Gastroesophageal sphincter (tissue), 4 donors: Measurements from ENCODE around the gene SPOCD1. TPM values are rescaled to one million over a fixed set of nuclear protein-coding genes. Genes with fewer than 3 reads are reported as not detected.
A peak's percentile ranks its signal among the peaks of the same experiment; 100 is the strongest.

Experiments used
- ATAC-seq: fragments of 150-250 bp; one replicate; pipeline ENCODE4 v1.9.1; 2016; ENCODE audit warnings: mild to moderate bottlenecking, moderate library complexity
- H3K27ac ChIP-seq, 4 donors: fragments of 200-600 bp; sonication (generic) in 3 of 4; 1 replicate in 3 of 4; 2 replicates in 1 of 4; pipeline ENCODE4 v1.5.1; 2016 to 2019
- H3K27me3 ChIP-seq: fragments of 200-600 bp; sonication (generic); one replicate; pipeline ENCODE4 v1.5.1; 2019
- H3K36me3 ChIP-seq, 2 donors: fragments of 200-600 bp; sonication (generic); one replicate each; pipeline ENCODE4 v1.5.1; 2019; ENCODE audit warnings: control low read depth in 1 of 2
- H3K4me1 ChIP-seq, 3 donors: fragments of 200-600 bp; sonication (generic); 1 replicate in 2 of 3; 2 replicates in 1 of 3; pipeline ENCODE4 v1.5.1; 2016 to 2019; ENCODE audit warnings: control low read depth in 2 of 3
- H3K4me3 ChIP-seq, 2 donors: fragments of 200-600 bp; sonication (generic); one replicate each; pipeline ENCODE4 v1.5.1; 2019; ENCODE audit warnings: mild to moderate bottlenecking in 1 of 2, moderate library complexity in 1 of 2
- H3K9me3 ChIP-seq, 3 donors: fragments of 200-600 bp; sonication (generic); one replicate each; pipeline ENCODE4 v1.5.1; 2017 to 2019; ENCODE audit warnings: control low read depth in 2 of 3
- EP300 ChIP-seq: sonication (generic); formaldehyde crosslinking; IDR thresholded peaks from one replicate; pipeline ENCODE4 v1.6.1; 2017; ENCODE audit warnings: antibody characterized with exemption, mild to moderate bottlenecking
- POLR2A ChIP-seq, 2 donors: fragments of 450-650 bp; IDR thresholded peaks; one replicate each; pipeline ENCODE4 v1.6.1; 2017; ENCODE audit warnings: antibody characterized with exemption in 2 of 2, mild to moderate bottlenecking in 2 of 2, moderate library complexity in 1 of 2
- POLR2AphosphoS5 ChIP-seq: sonication (generic); formaldehyde crosslinking; IDR thresholded peaks from one replicate; pipeline ENCODE4 v1.6.1; 2017; ENCODE audit warnings: antibody characterized with exemption
- WGBS, 2 donors: methylation state at CpG; one replicate each; pipeline ENCODE4 v1.1.5; 2018; ENCODE audit warnings: low coverage in 1 of 2; 5-methylcytosine and 5-hydroxymethylcytosine counted together
- total RNA-seq, 4 donors: library from RNA; depleted of rRNA; stranded (reverse); fragments of >200 nt; gene quantifications; one replicate each; pipeline ENCODE4 v1.1.0, GENCODE V29; 2016
- TF ChIP-seq, protein P1 (sequence below), 4 experiments: fragments of 200-600 bp in 2 of 4; fragments of 450-650 bp in 2 of 4; sonication (generic) in 1 of 4; IDR thresholded peaks; one replicate each; pipeline ENCODE4 v1.5.1; 2017 to 2019; ENCODE audit warnings: antibody characterized with exemption in 4 of 4, mild to moderate bottlenecking in 2 of 4, moderate library complexity in 2 of 4

Gene SPOCD1
- total RNA-seq, 4 donors from 2014 or later, result 0.27 to 1.6 (median 1.3) TPM; not detected in 1

- TF ChIP-seq POLR2A (IDR thresholded peaks at IDR 0.05) (no peak), POLR2AphosphoS5 (no peak), EP300 (no peak)
- TF ChIP-seq, protein P1, sequence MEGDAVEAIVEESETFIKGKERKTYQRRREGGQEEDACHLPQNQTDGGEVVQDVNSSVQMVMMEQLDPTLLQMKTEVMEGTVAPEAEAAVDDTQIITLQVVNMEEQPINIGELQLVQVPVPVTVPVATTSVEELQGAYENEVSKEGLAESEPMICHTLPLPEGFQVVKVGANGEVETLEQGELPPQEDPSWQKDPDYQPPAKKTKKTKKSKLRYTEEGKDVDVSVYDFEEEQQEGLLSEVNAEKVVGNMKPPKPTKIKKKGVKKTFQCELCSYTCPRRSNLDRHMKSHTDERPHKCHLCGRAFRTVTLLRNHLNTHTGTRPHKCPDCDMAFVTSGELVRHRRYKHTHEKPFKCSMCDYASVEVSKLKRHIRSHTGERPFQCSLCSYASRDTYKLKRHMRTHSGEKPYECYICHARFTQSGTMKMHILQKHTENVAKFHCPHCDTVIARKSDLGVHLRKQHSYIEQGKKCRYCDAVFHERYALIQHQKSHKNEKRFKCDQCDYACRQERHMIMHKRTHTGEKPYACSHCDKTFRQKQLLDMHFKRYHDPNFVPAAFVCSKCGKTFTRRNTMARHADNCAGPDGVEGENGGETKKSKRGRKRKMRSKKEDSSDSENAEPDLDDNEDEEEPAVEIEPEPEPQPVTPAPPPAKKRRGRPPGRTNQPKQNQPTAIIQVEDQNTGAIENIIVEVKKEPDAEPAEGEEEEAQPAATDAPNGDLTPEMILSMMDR (IDR thresholded peaks at IDR 0.05), result no peak
- Histone ChIP-seq H3K27me3 (peaks cover 28% of the 10 kb centered on the region), H3K4me1 (peaks cover 0 to 49% (median 32%) of the 10 kb centered on the region in 3 donors), H3K4me3 (peak overlapping the region; percentile 41 to 61), H3K9me3 (no peaks in the 10 kb centered on the region), H3K27ac (peak overlapping the region in 1 of 4 donors; percentile 60), H3K36me3 (no peaks in the 10 kb centered on the region)
- 0 to 17% methylated on average over 3 to 6 of the region's 63 CpGs for WGBS, 2 donors
- ATAC-seq, result peak; percentile 63
Measured at GRCh38 chr1:31760471-31761470, 55.1 kb downstream of the SPOCD1 start.

DNA sequence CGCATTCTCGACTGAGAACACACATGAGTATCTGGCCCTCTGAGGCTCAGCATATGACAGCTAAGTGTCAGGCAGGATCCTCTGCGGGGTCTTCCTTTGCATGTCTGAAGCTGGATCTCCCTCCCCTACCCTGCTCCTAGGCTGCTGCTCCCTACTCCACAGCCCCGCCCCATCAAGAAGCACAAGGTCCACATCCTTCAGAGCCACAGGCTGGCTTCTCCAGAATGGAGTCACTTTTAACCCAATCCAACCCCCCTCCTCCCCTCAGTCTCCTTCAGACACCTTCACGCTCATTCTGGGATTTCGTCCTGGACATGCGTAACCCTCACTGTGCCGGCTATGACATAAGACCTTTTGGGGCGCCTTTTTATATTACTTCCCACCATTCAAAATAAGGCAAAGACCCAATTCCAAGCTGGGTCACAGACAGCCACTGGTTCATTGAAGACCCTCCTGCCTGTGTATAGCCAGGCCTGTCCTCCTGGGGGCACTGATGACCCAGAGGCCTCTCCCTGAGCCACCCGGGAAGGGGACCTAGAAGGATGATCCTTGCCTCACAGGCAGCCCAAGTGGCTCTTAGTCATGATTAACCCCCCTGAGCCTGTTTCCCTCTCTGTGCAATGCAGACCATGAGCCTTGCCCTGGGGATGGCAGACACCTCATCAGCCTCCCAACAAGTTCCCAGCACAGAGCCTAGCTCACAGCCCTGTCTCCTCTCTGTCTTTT, 56.4 kb downstream of the SPOCD1 start:
- Histone ChIP-seq H3K27ac (no peak overlapping the region), H3K4me3 (no peak overlapping the region), H3K9me3 (no peaks in the 10 kb centered on the region), H3K36me3 (no peaks in the 10 kb centered on the region), H3K4me1 (peaks cover 0 to 44% (median 29%) of the 10 kb centered on the region in 3 donors), H3K27me3 (peaks cover 28% of the 10 kb centered on the region)
- TF ChIP-seq EP300 (no peak), POLR2AphosphoS5 (no peak), POLR2A (IDR thresholded peaks at IDR 0.05) (no peak)
- TF ChIP-seq, protein P1 (IDR thresholded peaks at IDR 0.05), result no peak
- no peak for ATAC-seq
- 76 to 82% methylated on average over 5 to 8 of the region's 10 CpGs for WGBS, 2 donors

DNA sequence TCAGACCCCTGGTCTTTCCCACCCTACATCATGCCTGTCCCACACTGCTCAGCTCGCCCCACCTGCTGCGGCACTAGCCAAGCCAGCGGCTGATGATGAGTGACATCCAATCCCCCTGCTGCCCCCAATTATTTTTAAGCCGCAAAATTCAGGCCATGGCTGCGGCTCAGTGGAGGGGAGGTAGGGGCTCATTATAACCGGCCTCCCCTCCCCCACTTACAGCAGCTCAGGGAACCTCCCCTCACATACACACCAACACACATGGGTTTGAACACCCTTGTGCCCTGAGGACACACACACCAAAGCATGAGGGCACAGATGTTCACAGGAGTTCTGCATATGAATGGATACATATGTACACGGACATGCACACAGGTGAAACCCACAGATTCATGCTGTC, 57.0 kb downstream of the SPOCD1 start:
- H3K4me3 ChIP-seq, result no peak overlapping the region
- no peak for ATAC-seq
- H3K9me3 ChIP-seq, result no peaks in the 10 kb centered on the region
- peaks cover 28% of the 10 kb centered on the region for H3K27me3 ChIP-seq
- H3K27ac ChIP-seq, result no peak overlapping the region
- WGBS, 2 donors, result 80 to 87% methylated on average over 1 to 5 of the region's 7 CpGs
- H3K36me3 ChIP-seq, result no peaks in the 10 kb centered on the region
- peaks cover 0 to 48% (median 34%) of the 10 kb centered on the region in 3 donors for H3K4me1 ChIP-seq
- TF ChIP-seq POLR2A (IDR thresholded peaks at IDR 0.05), result no peak
- TF ChIP-seq, protein P1 (IDR thresholded peaks at IDR 0.05), result no peak
- no peak for TF ChIP-seq POLR2AphosphoS5
- no peak for TF ChIP-seq EP300

DNA sequence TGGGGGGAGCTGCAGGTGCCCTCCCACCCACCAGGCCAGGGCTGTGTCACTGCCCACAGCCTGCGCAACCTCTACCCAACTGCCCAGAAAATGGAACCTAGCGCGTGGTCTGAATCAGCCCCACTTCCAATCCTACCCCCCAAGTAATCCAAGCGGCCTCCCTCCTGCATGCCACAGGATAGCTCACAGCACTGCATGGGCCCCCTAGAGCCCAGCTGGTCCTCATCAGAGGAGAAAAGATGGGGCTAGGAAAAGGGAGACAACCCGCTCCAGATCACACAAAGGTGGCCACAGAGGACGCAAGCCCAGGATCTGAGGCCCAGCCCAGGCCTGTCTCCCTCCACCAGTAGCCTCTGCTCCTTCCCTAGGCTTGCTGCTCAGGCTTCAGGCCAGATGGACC, 57.8 kb downstream of the SPOCD1 start:
- WGBS, 2 donors, result 79% methylated on average over 3 of the region's 6 CpGs; no CpG with 5 or more reads in 1 of the 2 donors
- TF ChIP-seq POLR2A (IDR thresholded peaks at IDR 0.05), result no peak
- TF ChIP-seq POLR2AphosphoS5, result no peak
- TF ChIP-seq, protein P1 (IDR thresholded peaks at IDR 0.05), result no peak
- TF ChIP-seq EP300, result no peak
- H3K4me1 ChIP-seq, result peaks cover 0 to 45% (median 30%) of the 10 kb centered on the region in 3 donors
- no peak overlapping the region for H3K27ac ChIP-seq
- peaks cover 20% of the 10 kb centered on the region for H3K27me3 ChIP-seq
- no peak overlapping the region for H3K4me3 ChIP-seq
- ATAC-seq, result no peak
- H3K9me3 ChIP-seq, result no peaks in the 10 kb centered on the region
- H3K36me3 ChIP-seq, result no peaks in the 10 kb centered on the region
